Measurements from ENCODE around the gene AGAP1. TPM values are rescaled to one million over a fixed set of nuclear protein-coding genes. Genes with fewer than 3 reads are reported as not detected.

AGAP1 gene
- total RNA-seq, 1 donor: 18.5 TPM

GRCh38 chr2:235737840-235738239 lies 244.0 kb downstream of the AGAP1 start:
- Histone ChIP-seq H3K27me3 (ENCODE audit: insufficient read depth, low read length) (no peaks in the 10 kb centered on the region), H3K4me3 (ENCODE audit: insufficient read depth, low read length) (no peak overlapping the region), H3K79me2 (ENCODE audit: insufficient read depth, low read length) (no peaks in the 10 kb centered on the region), H3K27ac (ENCODE audit: low read depth, low read length) (no peak overlapping the region), H3K4me1 (ENCODE audit: insufficient read depth, low read length) (no peaks in the 10 kb centered on the region), H3K4me2 (ENCODE audit: insufficient read depth, low read length) (no peak overlapping the region), H3K9me3 (ENCODE audit: low read depth, low read length) (no peaks in the 10 kb centered on the region), H3K36me3 (ENCODE audit: insufficient read depth, low read length) (peaks cover 12% of the 10 kb centered on the region), H4K20me1 (ENCODE audit: insufficient read depth, low read length) (peaks cover 17% of the 10 kb centered on the region), H2AFZ (ENCODE audit: low read length) (no peak overlapping the region)
- TF ChIP-seq CTCF (IDR thresholded peaks at IDR 0.05; ENCODE audit: extremely low read depth, low read depth, low read length): no peak
- no peak for DNase-seq (ENCODE audit: insufficient read length, low spot score, missing footprints)

GRCh38 chr2:235739704-235740415 lies 246.0 kb downstream of the AGAP1 start:
- DNase-seq (ENCODE audit: insufficient read length, low spot score, missing footprints): no peak
- TF ChIP-seq CTCF (IDR thresholded peaks at IDR 0.05; ENCODE audit: extremely low read depth, low read depth, low read length): no peak
- no peaks in the 10 kb centered on the region for H3K79me2 ChIP-seq (ENCODE audit: insufficient read depth, low read length)
- H4K20me1 ChIP-seq (ENCODE audit: insufficient read depth, low read length): peaks cover 17% of the 10 kb centered on the region
- no peak overlapping the region for H2AFZ ChIP-seq (ENCODE audit: low read length)
- H3K4me3 ChIP-seq (ENCODE audit: insufficient read depth, low read length): no peak overlapping the region
- H3K27me3 ChIP-seq (ENCODE audit: insufficient read depth, low read length): no peaks in the 10 kb centered on the region
- no peaks in the 10 kb centered on the region for H3K4me1 ChIP-seq (ENCODE audit: insufficient read depth, low read length)
- H3K36me3 ChIP-seq (ENCODE audit: insufficient read depth, low read length): peaks cover 12% of the 10 kb centered on the region
- no peak overlapping the region for H3K27ac ChIP-seq (ENCODE audit: low read depth, low read length)
- H3K4me2 ChIP-seq (ENCODE audit: insufficient read depth, low read length): no peak overlapping the region
- H3K9me3 ChIP-seq (ENCODE audit: low read depth, low read length): no peaks in the 10 kb centered on the region

- DNase-seq (ENCODE audit: insufficient read length, low spot score, missing footprints): no peak
- peaks cover 8% of the 10 kb centered on the region for H3K36me3 ChIP-seq (ENCODE audit: insufficient read depth, low read length)
- no peak overlapping the region for H3K27ac ChIP-seq (ENCODE audit: low read depth, low read length)
- no peak overlapping the region for H3K4me3 ChIP-seq (ENCODE audit: insufficient read depth, low read length)
- H3K9me3 ChIP-seq (ENCODE audit: low read depth, low read length): no peaks in the 10 kb centered on the region
- H3K27me3 ChIP-seq (ENCODE audit: insufficient read depth, low read length): no peaks in the 10 kb centered on the region
- H4K20me1 ChIP-seq (ENCODE audit: insufficient read depth, low read length): peaks cover 16% of the 10 kb centered on the region
- H3K79me2 ChIP-seq (ENCODE audit: insufficient read depth, low read length): no peaks in the 10 kb centered on the region
- peak; percentile 29 for TF ChIP-seq CTCF (IDR thresholded peaks at IDR 0.05; ENCODE audit: extremely low read depth, low read depth, low read length)
- H3K4me2 ChIP-seq (ENCODE audit: insufficient read depth, low read length): no peak overlapping the region
- no peak overlapping the region for H2AFZ ChIP-seq (ENCODE audit: low read length)
- H3K4me1 ChIP-seq (ENCODE audit: insufficient read depth, low read length): no peaks in the 10 kb centered on the region
These were observed 247.0 kb downstream of the AGAP1 start for GRCh38 chr2:235740821-235741220.

- H3K27me3 ChIP-seq (ENCODE audit: insufficient read depth, low read length): no peaks in the 10 kb centered on the region
- peaks cover 8% of the 10 kb centered on the region for H3K36me3 ChIP-seq (ENCODE audit: insufficient read depth, low read length)
- H3K4me1 ChIP-seq (ENCODE audit: insufficient read depth, low read length): no peaks in the 10 kb centered on the region
- no peak overlapping the region for H3K27ac ChIP-seq (ENCODE audit: low read depth, low read length)
- no peak overlapping the region for H3K4me2 ChIP-seq (ENCODE audit: insufficient read depth, low read length)
- no peaks in the 10 kb centered on the region for H3K79me2 ChIP-seq (ENCODE audit: insufficient read depth, low read length)
- H4K20me1 ChIP-seq (ENCODE audit: insufficient read depth, low read length): peaks cover 2% of the 10 kb centered on the region
- DNase-seq (ENCODE audit: insufficient read length, low spot score, missing footprints): peak; percentile 43
- H3K9me3 ChIP-seq (ENCODE audit: low read depth, low read length): no peaks in the 10 kb centered on the region
- H2AFZ ChIP-seq (ENCODE audit: low read length): no peak overlapping the region
- no peak overlapping the region for H3K4me3 ChIP-seq (ENCODE audit: insufficient read depth, low read length)
- TF ChIP-seq CTCF (IDR thresholded peaks at IDR 0.05; ENCODE audit: extremely low read depth, low read depth, low read length): no peak
These were observed 250.3 kb downstream of the AGAP1 start for GRCh38 chr2:235744161-235744560.
